Measurements from ENCODE around the gene MEIS2. TPM values are rescaled to one million over a fixed set of nuclear protein-coding genes. Genes with fewer than 3 reads are reported as not detected.

Gene MEIS2
- total and polyA plus RNA-seq, 2 experiments from 2014 or later, result 0.27 TPM; not detected in 1

GRCh38 chr15:37121492-37121891 is 21.1 kb upstream of the MEIS2 start:
- no peak overlapping the region for H3K4me2 ChIP-seq
- no peaks in the 10 kb centered on the region for H3K36me3 ChIP-seq (ENCODE audit: insufficient read depth)
- Mint-ChIP-seq H3K9me3 (no peaks in the 10 kb centered on the region; the same call in 2 of the 3 replicates), H3K4me3 (no peak overlapping the region), H3K4me1 (peaks cover 26% of the 10 kb centered on the region), H3K27me3 (ENCODE audit: insufficient read depth, low read depth, poor library complexity) (no peaks in the 10 kb centered on the region), H3K36me3 (ENCODE audit: low read depth) (no peaks in the 10 kb centered on the region), H3K27ac (no peak overlapping the region)
- H3F3A ChIP-seq (replicated peaks; ENCODE audit: low read depth), result no peaks in the 10 kb centered on the region
- no peak overlapping the region for H2AFZ ChIP-seq
- no peak overlapping the region for H3K4me3 ChIP-seq
- H3K79me2 ChIP-seq (replicated peaks; ENCODE audit: insufficient read depth), result no peaks in the 10 kb centered on the region
- peaks cover 21% of the 10 kb centered on the region; the same call in 1 of the 2 replicates for H3K4me1 ChIP-seq (ENCODE audit: insufficient read depth)
- ATAC-seq, result no peak
- H3K9me2 ChIP-seq (ENCODE audit: insufficient read depth), result no peaks in the 10 kb centered on the region
- no peak overlapping the region for H3K27ac ChIP-seq (ENCODE audit: low read depth)
- no peaks in the 10 kb centered on the region for H3K27me3 ChIP-seq (ENCODE audit: insufficient read depth)
- DNase-seq (ENCODE audit: low spot score), result no peak
- no peaks in the 10 kb centered on the region for H4K20me1 ChIP-seq (replicated peaks; ENCODE audit: insufficient read depth)
- TF ChIP-seq STAT1 (IDR thresholded peaks at IDR 0.05; ENCODE audit: unreplicated experiment), result no peak
- TF ChIP-seq ZNF331 (CRISPR knock-in tag; IDR thresholded peaks at IDR 0.05; ENCODE audit: low read depth), result no peak

GRCh38 chr15:37117030-37117429 is 16.7 kb upstream of the MEIS2 start:
- H2AFZ ChIP-seq, result no peak overlapping the region
- H3K9me3 Mint-ChIP-seq, result no peaks in the 10 kb centered on the region; the same call in 2 of the 3 replicates
- no peak overlapping the region for H3K27ac ChIP-seq (ENCODE audit: low read depth)
- peaks cover 20% of the 10 kb centered on the region for H3K4me1 Mint-ChIP-seq
- no peaks in the 10 kb centered on the region for H3K9me2 ChIP-seq (ENCODE audit: insufficient read depth)
- H3K4me3 Mint-ChIP-seq, result no peak overlapping the region
- no peaks in the 10 kb centered on the region for H4K20me1 ChIP-seq (replicated peaks; ENCODE audit: insufficient read depth)
- no peaks in the 10 kb centered on the region for H3F3A ChIP-seq (replicated peaks; ENCODE audit: low read depth)
- no peak overlapping the region for H3K4me2 ChIP-seq
- no peaks in the 10 kb centered on the region for H3K36me3 ChIP-seq (ENCODE audit: insufficient read depth)
- DNase-seq (ENCODE audit: low spot score) (no peak), ATAC-seq (no peak)
- no peak overlapping the region for H3K4me3 ChIP-seq
- H3K36me3 Mint-ChIP-seq (ENCODE audit: low read depth), result no peaks in the 10 kb centered on the region
- H3K27me3 Mint-ChIP-seq (ENCODE audit: insufficient read depth, low read depth, poor library complexity), result peaks cover 15% of the 10 kb centered on the region
- H3K4me1 ChIP-seq (ENCODE audit: insufficient read depth), result peaks cover 27% of the 10 kb centered on the region
- peaks cover 31% of the 10 kb centered on the region for H3K27me3 ChIP-seq (ENCODE audit: insufficient read depth)
- H3K27ac Mint-ChIP-seq, result no peak overlapping the region
- H3K79me2 ChIP-seq (replicated peaks; ENCODE audit: insufficient read depth), result no peaks in the 10 kb centered on the region
- TF ChIP-seq REST (IDR thresholded peaks at IDR 0.05; ENCODE audit: unreplicated experiment), result no peak
- TF ChIP-seq ZNF331 (CRISPR knock-in tag; IDR thresholded peaks at IDR 0.05; ENCODE audit: low read depth), result no peak
- no peak for TF ChIP-seq JUNB (IDR thresholded peaks at IDR 0.05; ENCODE audit: unreplicated experiment)
- TF ChIP-seq ETS1 (IDR thresholded peaks at IDR 0.05), result no peak
- no peak for TF ChIP-seq ZNF114 (CRISPR knock-in tag; IDR thresholded peaks at IDR 0.05)
- no peak for TF ChIP-seq ZNF462 (CRISPR knock-in tag; IDR thresholded peaks at IDR 0.05)
- TF ChIP-seq NANOG (IDR thresholded peaks at IDR 0.05; ENCODE audit: borderline replicate concordance), result no peak
- TF ChIP-seq CTCF (conservative IDR thresholded peaks at IDR 0.05; ENCODE audit: low read depth in 2 of 2), result no peak
- TF ChIP-seq EZH2 (IDR thresholded peaks at IDR 0.05; ENCODE audit: low read depth, unreplicated experiment), result no peak
